Glutamatergic neuron (in vitro differentiated cells): ENCODE results near the gene DLX5. TPM values are rescaled to one million over a fixed set of nuclear protein-coding genes. Genes with fewer than 3 reads are reported as not detected.

Experiments
- DNase-seq: peaks from one replicate; pipeline ENCODE4 v3.0.0; 2022
- H3K27ac Mint-ChIP-seq: one replicate; pipeline ENCODE4 v1.8.0; 2020; ENCODE audit warnings: mild to moderate bottlenecking, mixed read lengths, inconsistent platforms; ENCODE audit not compliant: unreplicated experiment
- H3K27me3 Mint-ChIP-seq: one replicate; pipeline ENCODE4 v1.8.0; 2020; ENCODE audit warnings: mild to moderate bottlenecking, moderate library complexity, mixed read lengths, inconsistent platforms; ENCODE audit not compliant: unreplicated experiment
- H3K36me3 Mint-ChIP-seq: one replicate; pipeline ENCODE4 v1.8.0; 2020; ENCODE audit warnings: mild to moderate bottlenecking, mixed read lengths, inconsistent platforms; ENCODE audit not compliant: unreplicated experiment
- H3K4me1 Mint-ChIP-seq: one replicate; pipeline ENCODE4 v1.8.0; 2020; ENCODE audit warnings: mild to moderate bottlenecking, low read depth, mixed read lengths, inconsistent platforms; ENCODE audit not compliant: unreplicated experiment
- H3K4me3 Mint-ChIP-seq: one replicate; pipeline ENCODE4 v1.8.0; 2020; ENCODE audit warnings: mild to moderate bottlenecking, mixed read lengths, inconsistent platforms; ENCODE audit not compliant: unreplicated experiment
- H3K9me3 Mint-ChIP-seq: one replicate; pipeline ENCODE4 v1.8.0; 2020; ENCODE audit warnings: mild to moderate bottlenecking, moderate library complexity, mixed read lengths, inconsistent platforms; ENCODE audit not compliant: unreplicated experiment
- CTCF ChIP-seq: fragments of 200-600 bp; sonication (generic); IDR thresholded peaks from one replicate; pipeline ENCODE4 v1.5.0; 2021; ENCODE audit not compliant: partially characterized antibody, unreplicated experiment
- total RNA-seq: library from RNA; stranded (reverse); fragmentation: NEBNext Ultra II Directional; extraction: Animal tissue kit (Norgen Biotek cat#: 25700); gene quantifications from one replicate; pipeline ENCODE4 v1.2.1, GENCODE V29; 2021; ENCODE audit not compliant: unreplicated experiment

The DLX5 gene
- total RNA-seq, 1 donor from 2014 or later: not detected

GRCh38 chr7:97025130-97025499 is 484 bp upstream of the DLX5 start:
- Mint-ChIP-seq H3K27ac (no peak overlapping the region), H3K27me3 (peaks cover 44% of the 10 kb centered on the region)

GRCh38 chr7:97022491-97023306 is 1.9 kb downstream of the DLX5 start:
- Mint-ChIP-seq H3K9me3 (peaks cover 20% of the 10 kb centered on the region), H3K4me1 (peaks cover 13% of the 10 kb centered on the region), H3K27me3 (peaks cover 61% of the 10 kb centered on the region)

More at GRCh38 chr7:97025130-97025499, 484 bp upstream of the DLX5 start:
- peaks cover 13% of the 10 kb centered on the region for H3K4me1 Mint-ChIP-seq
- H3K9me3 Mint-ChIP-seq: peaks cover 15% of the 10 kb centered on the region
- H3K4me3 Mint-ChIP-seq: peak overlapping the region; percentile 90
- no peak for DNase-seq
- no peaks in the 10 kb centered on the region for H3K36me3 Mint-ChIP-seq
- TF ChIP-seq CTCF: no peak

GRCh38 chr7:97021747-97022490 is 2.7 kb downstream of the DLX5 start:
- H3K27me3 Mint-ChIP-seq: peaks cover 68% of the 10 kb centered on the region
- peaks cover 17% of the 10 kb centered on the region for H3K4me1 Mint-ChIP-seq
- H3K27ac Mint-ChIP-seq: no peak overlapping the region
- H3K4me3 Mint-ChIP-seq: peak overlapping the region; percentile 68
- TF ChIP-seq CTCF: no peak
- no peak for DNase-seq
- peaks cover 24% of the 10 kb centered on the region for H3K9me3 Mint-ChIP-seq
- H3K36me3 Mint-ChIP-seq: no peaks in the 10 kb centered on the region

More at GRCh38 chr7:97022491-97023306, 1.9 kb downstream of the DLX5 start:
- TF ChIP-seq CTCF: no peak
- Mint-ChIP-seq H3K4me3 (peak overlapping the region; percentile 48), H3K27ac (no peak overlapping the region), H3K36me3 (no peaks in the 10 kb centered on the region)
- no peak for DNase-seq

- H3K9me3 Mint-ChIP-seq: peaks cover 24% of the 10 kb centered on the region
- H3K27ac Mint-ChIP-seq: no peak overlapping the region
- DNase-seq: no peak
- H3K4me1 Mint-ChIP-seq: peaks cover 17% of the 10 kb centered on the region
- H3K27me3 Mint-ChIP-seq: peaks cover 72% of the 10 kb centered on the region
- no peaks in the 10 kb centered on the region for H3K36me3 Mint-ChIP-seq
- H3K4me3 Mint-ChIP-seq: peak overlapping the region; percentile 68
- no peak for TF ChIP-seq CTCF
These were observed 3.5 kb downstream of the DLX5 start for GRCh38 chr7:97020996-97021746.
